MM.1S (cell line): ENCODE results near the gene DNAJC24.

Source experiments
- EZH2 ChIP-seq: fragments of 300-600 bp; sonication (generic); optimal IDR thresholded peaks from 2 replicates; pipeline ENCODE3; 2017; ENCODE audit warnings: low read depth, mild to moderate bottlenecking, antibody characterized with exemption, low read length, mixed read lengths
- EZH2phosphoT487 ChIP-seq: fragments of 300-600 bp; sonication (generic); IDR thresholded peaks from 2 replicates; pipeline ENCODE4 v1.6.1; 2018; ENCODE audit warnings: antibody characterized with exemption, low read length
- TF ChIP-seq, protein P1 (sequence below): fragments of 300-600 bp; sonication (generic); IDR thresholded peaks from 2 replicates; pipeline ENCODE4 v1.5.1; 2016; ENCODE audit warnings: antibody characterized with exemption, low read length, mixed read lengths

DNA sequence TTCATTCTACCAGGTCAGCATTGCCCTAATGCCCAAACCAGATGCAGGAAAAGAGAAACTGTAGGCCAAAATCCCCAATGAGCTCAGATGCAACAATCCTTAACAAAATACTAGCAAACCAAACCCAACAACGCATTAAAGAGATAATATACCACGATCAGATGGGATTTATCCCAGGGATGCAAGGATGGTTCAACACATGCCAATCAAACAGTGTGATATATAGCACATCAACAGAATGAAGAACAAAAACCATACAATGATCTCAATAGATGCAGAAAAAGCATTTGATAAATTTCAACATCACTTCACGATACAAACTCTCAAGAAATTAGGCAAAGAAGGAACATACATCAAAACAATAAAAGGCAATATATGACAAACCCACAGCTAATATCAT, 94.8 kb downstream of the DNAJC24 start:
- TF ChIP-seq, protein P1, sequence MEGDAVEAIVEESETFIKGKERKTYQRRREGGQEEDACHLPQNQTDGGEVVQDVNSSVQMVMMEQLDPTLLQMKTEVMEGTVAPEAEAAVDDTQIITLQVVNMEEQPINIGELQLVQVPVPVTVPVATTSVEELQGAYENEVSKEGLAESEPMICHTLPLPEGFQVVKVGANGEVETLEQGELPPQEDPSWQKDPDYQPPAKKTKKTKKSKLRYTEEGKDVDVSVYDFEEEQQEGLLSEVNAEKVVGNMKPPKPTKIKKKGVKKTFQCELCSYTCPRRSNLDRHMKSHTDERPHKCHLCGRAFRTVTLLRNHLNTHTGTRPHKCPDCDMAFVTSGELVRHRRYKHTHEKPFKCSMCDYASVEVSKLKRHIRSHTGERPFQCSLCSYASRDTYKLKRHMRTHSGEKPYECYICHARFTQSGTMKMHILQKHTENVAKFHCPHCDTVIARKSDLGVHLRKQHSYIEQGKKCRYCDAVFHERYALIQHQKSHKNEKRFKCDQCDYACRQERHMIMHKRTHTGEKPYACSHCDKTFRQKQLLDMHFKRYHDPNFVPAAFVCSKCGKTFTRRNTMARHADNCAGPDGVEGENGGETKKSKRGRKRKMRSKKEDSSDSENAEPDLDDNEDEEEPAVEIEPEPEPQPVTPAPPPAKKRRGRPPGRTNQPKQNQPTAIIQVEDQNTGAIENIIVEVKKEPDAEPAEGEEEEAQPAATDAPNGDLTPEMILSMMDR: no peak
- TF ChIP-seq EZH2 (no peak), EZH2phosphoT487 (no peak)
